Measurements from ENCODE around the gene KANK4.

DNA sequence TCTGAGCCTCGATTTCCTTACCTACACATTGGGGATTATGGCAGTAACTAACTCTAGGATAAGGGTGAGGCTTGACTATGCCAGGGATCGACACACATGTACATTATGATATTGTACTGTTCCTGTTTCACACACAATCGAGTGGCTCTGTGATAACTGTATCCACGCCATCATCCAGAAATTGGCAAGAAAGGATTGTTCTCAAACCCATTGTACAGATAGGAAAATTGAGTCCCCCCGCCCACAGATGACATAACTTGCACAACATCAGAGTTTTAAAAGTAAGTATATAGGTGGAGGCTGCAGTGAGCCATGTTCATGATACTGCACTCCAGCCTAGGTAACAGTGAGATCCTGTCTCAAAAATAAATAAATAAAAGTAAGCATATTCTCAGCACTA lies 3.8 kb downstream of the KANK4 start:
- TF ChIP-seq, protein P1, sequence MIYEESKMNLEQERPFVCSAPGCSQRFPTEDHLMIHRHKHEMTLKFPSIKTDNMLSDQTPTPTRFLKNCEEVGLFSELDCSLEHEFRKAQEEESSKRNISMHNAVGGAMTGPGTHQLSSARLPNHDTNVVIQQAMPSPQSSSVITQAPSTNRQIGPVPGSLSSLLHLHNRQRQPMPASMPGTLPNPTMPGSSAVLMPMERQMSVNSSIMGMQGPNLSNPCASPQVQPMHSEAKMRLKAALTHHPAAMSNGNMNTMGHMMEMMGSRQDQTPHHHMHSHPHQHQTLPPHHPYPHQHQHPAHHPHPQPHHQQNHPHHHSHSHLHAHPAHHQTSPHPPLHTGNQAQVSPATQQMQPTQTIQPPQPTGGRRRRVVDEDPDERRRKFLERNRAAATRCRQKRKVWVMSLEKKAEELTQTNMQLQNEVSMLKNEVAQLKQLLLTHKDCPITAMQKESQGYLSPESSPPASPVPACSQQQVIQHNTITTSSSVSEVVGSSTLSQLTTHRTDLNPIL (CRISPR knock-in tag; IDR thresholded peaks at IDR 0.05; ENCODE audit: low read depth): no peak
- TF ChIP-seq ISL1 (CRISPR knock-in tag; IDR thresholded peaks at IDR 0.05) (no peak), ARNTL (CRISPR knock-in tag; IDR thresholded peaks at IDR 0.05; ENCODE audit: borderline replicate concordance, low read depth) (no peak), RARB (CRISPR knock-in tag; IDR thresholded peaks at IDR 0.05) (no peak)
